Activated CD8-positive, alpha-beta T cell treated with anti-CD3 and anti-CD28 coated beads for 36 hours (primary cell): ENCODE measurements around the gene CCL1. TPM values are rescaled to one million over a fixed set of nuclear protein-coding genes. Genes with fewer than 3 reads are reported as not detected.

Experiments used
- ATAC-seq: fragments of 200-7000 bp; cut with Tn5 transposase; one replicate; pipeline ENCODE4 v1.10.0; 2021; ENCODE audit warnings: mild to moderate bottlenecking, moderate library complexity
- CTCF ChIA-PET: fragments of 350-600 bp; sonication (Branson Sonifier 250); formaldehyde crosslinking; loops from one replicate; lab custom pipeline; 2021; ENCODE audit warnings: antibody characterized with exemption; lab: Charles Lee
- POLR2A ChIA-PET: fragments of 350-600 bp; sonication (Branson Sonifier 250); formaldehyde crosslinking; loops from one replicate; lab custom pipeline; 2021; ENCODE audit warnings: antibody characterized with exemption; lab: Charles Lee
- DNase-seq: peaks from one replicate; pipeline ENCODE4 v3.0.0-alpha.2; 2020
- H3K27ac Mint-ChIP-seq: one replicate; pipeline ENCODE4 v1.8.0; 2021; ENCODE audit warnings: mild to moderate bottlenecking, mixed read lengths
- H3K27me3 Mint-ChIP-seq: one replicate; pipeline ENCODE4 v1.8.0; 2021; ENCODE audit warnings: mixed read lengths
- H3K36me3 Mint-ChIP-seq: one replicate; pipeline ENCODE4 v1.8.0; 2021; ENCODE audit warnings: low read depth, mixed read lengths
- H3K4me1 Mint-ChIP-seq: one replicate; pipeline ENCODE4 v1.8.0; 2021; ENCODE audit warnings: low read depth, mixed read lengths
- H3K4me3 Mint-ChIP-seq: one replicate; pipeline ENCODE4 v1.8.0; 2021; ENCODE audit warnings: mild to moderate bottlenecking, moderate library complexity, mixed read lengths
- H3K9me3 Mint-ChIP-seq: one replicate; pipeline ENCODE4 v1.8.0; 2021; ENCODE audit warnings: mixed read lengths
- intact Hi-C: fragments of 100-400 bp; cut with micrococcal nuclease; formaldehyde crosslinking; loops from one replicate; pipeline ENCODE4 v1.10.0; 2022
- total RNA-seq, 2 experiments: library from RNA; stranded (reverse); gene quantifications; one replicate each; pipeline ENCODE4 v1.2.3, GENCODE V29; 2021
- TF ChIP-seq, protein P1 (sequence below): fragments of 200-600 bp; IDR thresholded peaks from one replicate; pipeline ENCODE4 v1.8.0; 2022; ENCODE audit warnings: antibody characterized with exemption, mild to moderate bottlenecking

CCL1 gene
- total RNA-seq, 2 experiments from 2014 or later, result not detected

GRCh38 chr17:34368946-34369500 lies 6.0 kb upstream of the CCL1 start:
- CTCF ChIA-PET, result interaction anchor here (0.6 to 2.2 kb wide), 5 partner anchors 8 to 1579 kb away, joined by 3 to 11 read pairs (median 4); no protein-coding TSS in a partner anchor
- POLR2A ChIA-PET, result no interaction called here
- intact Hi-C loops, result no loop called here

GRCh38 chr17:34368196-34368945 lies 5.3 kb upstream of the CCL1 start:
- TF ChIP-seq, protein P1, sequence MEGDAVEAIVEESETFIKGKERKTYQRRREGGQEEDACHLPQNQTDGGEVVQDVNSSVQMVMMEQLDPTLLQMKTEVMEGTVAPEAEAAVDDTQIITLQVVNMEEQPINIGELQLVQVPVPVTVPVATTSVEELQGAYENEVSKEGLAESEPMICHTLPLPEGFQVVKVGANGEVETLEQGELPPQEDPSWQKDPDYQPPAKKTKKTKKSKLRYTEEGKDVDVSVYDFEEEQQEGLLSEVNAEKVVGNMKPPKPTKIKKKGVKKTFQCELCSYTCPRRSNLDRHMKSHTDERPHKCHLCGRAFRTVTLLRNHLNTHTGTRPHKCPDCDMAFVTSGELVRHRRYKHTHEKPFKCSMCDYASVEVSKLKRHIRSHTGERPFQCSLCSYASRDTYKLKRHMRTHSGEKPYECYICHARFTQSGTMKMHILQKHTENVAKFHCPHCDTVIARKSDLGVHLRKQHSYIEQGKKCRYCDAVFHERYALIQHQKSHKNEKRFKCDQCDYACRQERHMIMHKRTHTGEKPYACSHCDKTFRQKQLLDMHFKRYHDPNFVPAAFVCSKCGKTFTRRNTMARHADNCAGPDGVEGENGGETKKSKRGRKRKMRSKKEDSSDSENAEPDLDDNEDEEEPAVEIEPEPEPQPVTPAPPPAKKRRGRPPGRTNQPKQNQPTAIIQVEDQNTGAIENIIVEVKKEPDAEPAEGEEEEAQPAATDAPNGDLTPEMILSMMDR, result no peak
- Mint-ChIP-seq H3K27ac (no peak overlapping the region), H3K27me3 (peaks cover 3% of the 10 kb centered on the region), H3K4me1 (peaks cover 19% of the 10 kb centered on the region), H3K4me3 (no peak overlapping the region), H3K36me3 (no peaks in the 10 kb centered on the region), H3K9me3 (no peaks in the 10 kb centered on the region)
- intact Hi-C loops, result no loop called here
- no peak for ATAC-seq
- ChIA-PET POLR2A (no interaction called here), CTCF (interaction anchor here (0.6 to 2.2 kb wide), 4 partner anchors 10 to 1580 kb away, joined by 3 to 11 read pairs (median 4); no protein-coding TSS in a partner anchor)
- DNase-seq, result no peak

More at GRCh38 chr17:34368946-34369500, 6.0 kb upstream of the CCL1 start:
- ATAC-seq (no peak), DNase-seq (no peak)
- Mint-ChIP-seq H3K27ac (no peak overlapping the region), H3K4me1 (peaks cover 19% of the 10 kb centered on the region), H3K4me3 (no peak overlapping the region), H3K27me3 (peaks cover 3% of the 10 kb centered on the region), H3K9me3 (no peaks in the 10 kb centered on the region), H3K36me3 (no peaks in the 10 kb centered on the region)
- TF ChIP-seq, protein P1, result no peak

GRCh38 chr17:34367486-34368195 lies 4.6 kb upstream of the CCL1 start:
- POLR2A ChIA-PET, result no interaction called here
- H3K4me1 Mint-ChIP-seq, result peaks cover 19% of the 10 kb centered on the region

GRCh38 chr17:34366529-34367107 lies 3.6 kb upstream of the CCL1 start:
- no peak for ATAC-seq
- peaks cover 19% of the 10 kb centered on the region for H3K4me1 Mint-ChIP-seq
- intact Hi-C loops, result no loop called here
- no peak overlapping the region for H3K4me3 Mint-ChIP-seq
- no peak for DNase-seq
- ChIA-PET POLR2A (no interaction called here), CTCF (interaction anchor here (0.7 kb wide), 1 partner anchor 166 kb away, joined by 3 read pairs; no protein-coding TSS in a partner anchor)
- TF ChIP-seq, protein P1, result no peak
- no peaks in the 10 kb centered on the region for H3K9me3 Mint-ChIP-seq
- H3K36me3 Mint-ChIP-seq, result no peaks in the 10 kb centered on the region
- peaks cover 6% of the 10 kb centered on the region for H3K27me3 Mint-ChIP-seq
- H3K27ac Mint-ChIP-seq, result no peak overlapping the region

More at GRCh38 chr17:34367486-34368195, 4.6 kb upstream of the CCL1 start:
- intact Hi-C loops, result no loop called here
- H3K36me3 Mint-ChIP-seq, result no peaks in the 10 kb centered on the region
- no peak overlapping the region for H3K4me3 Mint-ChIP-seq
- DNase-seq, result no peak
- H3K27me3 Mint-ChIP-seq, result peaks cover 3% of the 10 kb centered on the region
- CTCF ChIA-PET, result interaction anchor here (0.7 to 2.2 kb wide), 3 partner anchors 167 to 196 kb away, joined by 3 to 11 read pairs (median 3); no protein-coding TSS in a partner anchor
- no peak overlapping the region for H3K27ac Mint-ChIP-seq
- TF ChIP-seq, protein P1, result no peak
- ATAC-seq, result no peak
- H3K9me3 Mint-ChIP-seq, result no peaks in the 10 kb centered on the region
